ENCODE results near the gene CREBBP.

GRCh38 chr16:3767333-3767986 is 113.1 kb downstream of the CREBBP start:
- TF ChIP-seq REST (IDR thresholded peaks at IDR 0.05; ENCODE audit: unreplicated experiment) (no peak), ZNF462 (CRISPR knock-in tag; IDR thresholded peaks at IDR 0.05) (no peak), CTCF (conservative IDR thresholded peaks at IDR 0.05; ENCODE audit: low read depth in 2 of 2) (no peak), POLR2AphosphoS5 (IDR thresholded peaks at IDR 0.05; ENCODE audit: low read depth) (no peak), STAT1 (IDR thresholded peaks at IDR 0.05; ENCODE audit: unreplicated experiment) (no peak), EZH2 (IDR thresholded peaks at IDR 0.05; ENCODE audit: low read depth, unreplicated experiment) (no peak), ZNF331 (CRISPR knock-in tag; IDR thresholded peaks at IDR 0.05; ENCODE audit: low read depth) (no peak), ETS1 (IDR thresholded peaks at IDR 0.05) (no peak), EZH2phosphoT487 (IDR thresholded peaks at IDR 0.05; ENCODE audit: unreplicated experiment) (no peak), CREB1 (CRISPR knock-in tag; IDR thresholded peaks at IDR 0.05; ENCODE audit: low read depth) (no peak), JUNB (IDR thresholded peaks at IDR 0.05; ENCODE audit: unreplicated experiment) (no peak), NANOG (IDR thresholded peaks at IDR 0.05; ENCODE audit: borderline replicate concordance) (no peak), ZNF114 (CRISPR knock-in tag; IDR thresholded peaks at IDR 0.05) (no peak)
